GM23338 (cell line): ENCODE data around the gene ASPG.

ENCODE experiments used
- EZH2 ChIP-seq: fragments of 200-600 bp; sonication (generic); IDR thresholded peaks from one replicate; pipeline ENCODE4 v1.8.0; 2017; ENCODE audit warnings: antibody characterized with exemption, mild to moderate bottlenecking, low read depth; ENCODE audit not compliant: unreplicated experiment
- POLR2AphosphoS5 ChIP-seq: IDR thresholded peaks from 2 replicates; pipeline ENCODE4 v1.6.1; 2016; ENCODE audit warnings: antibody characterized with exemption, low read depth

- TF ChIP-seq POLR2AphosphoS5 (no peak), EZH2 (no peak)
Observed at GRCh38 chr14:104048758-104049507, 36.6 kb upstream of the ASPG start.
